HG03196 (cell line): ENCODE measurements around the gene MEF2B.
"Not testable (repeated sequence)": the region's sequence is repeated elsewhere in the genome, so short reads cannot be mapped to it uniquely, and the experiment has no call there.

Source experiments
- ATAC-seq: cut with Tn5 transposase; IDR thresholded peaks from one replicate; pipeline ENCODE4 v1.9.1; 2021; ENCODE audit not compliant: unreplicated experiment

Gene MEF2B

DNA sequence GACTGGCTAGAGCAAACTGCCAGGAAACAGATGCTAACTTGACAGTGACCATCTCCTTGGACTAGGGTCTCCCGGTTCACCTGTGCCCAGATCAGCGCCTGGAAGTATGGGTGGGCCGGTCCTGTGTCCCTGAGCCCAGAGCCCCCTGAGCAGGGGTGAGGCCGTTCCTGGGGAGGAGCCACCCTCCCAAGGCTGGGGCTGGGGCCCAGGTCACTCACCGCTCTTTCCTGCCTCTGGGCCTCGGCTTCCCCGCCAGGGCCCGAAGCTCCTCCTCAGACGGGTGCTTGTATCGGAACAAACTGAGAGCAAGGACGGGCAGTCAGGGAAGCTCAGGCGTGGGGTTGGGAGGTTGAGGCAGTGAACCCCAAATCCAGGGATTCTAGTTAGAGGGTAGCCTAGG, 37.2 kb downstream of the MEF2B start:
- no peak for ATAC-seq

DNA sequence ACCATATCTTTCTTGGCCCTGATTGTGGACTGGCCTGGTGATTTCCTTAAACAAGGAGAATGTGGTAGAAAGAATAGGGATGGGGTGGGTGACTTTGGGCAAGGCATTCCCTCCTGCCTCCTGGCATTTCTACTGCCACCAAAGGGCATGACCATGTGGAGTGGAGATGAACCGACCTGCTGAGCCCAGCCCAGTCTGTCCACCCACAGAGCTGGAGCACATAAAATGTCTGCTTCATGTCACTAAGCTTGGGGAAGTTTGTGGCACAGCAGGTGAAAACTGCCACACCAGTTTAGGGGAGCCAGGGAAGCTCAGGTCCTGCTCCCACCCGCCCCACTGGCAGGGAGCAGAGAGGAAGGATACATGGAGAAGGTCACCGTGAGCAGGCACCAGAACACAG, 38.1 kb downstream of the MEF2B start:
- ATAC-seq: no peak

DNA sequence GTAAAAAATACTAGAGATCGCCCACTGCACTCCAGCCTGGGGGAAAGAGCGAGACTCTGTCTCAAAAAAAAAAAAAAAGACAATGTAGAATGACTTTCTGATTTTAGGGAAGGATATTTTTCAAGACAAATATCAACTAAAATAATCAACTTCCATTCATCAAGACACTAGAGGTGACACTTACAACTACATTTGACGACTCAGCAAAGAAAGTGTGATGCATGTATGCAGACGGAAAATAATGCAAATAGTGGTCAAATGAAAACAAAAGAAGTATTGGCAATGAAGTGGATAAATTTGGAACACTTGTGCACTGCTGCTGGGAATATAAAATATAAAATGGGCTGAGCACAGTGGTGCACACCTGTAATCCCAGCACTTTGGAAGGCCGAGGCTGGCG, 44.0 kb downstream of the MEF2B start:
- no peak for ATAC-seq

DNA sequence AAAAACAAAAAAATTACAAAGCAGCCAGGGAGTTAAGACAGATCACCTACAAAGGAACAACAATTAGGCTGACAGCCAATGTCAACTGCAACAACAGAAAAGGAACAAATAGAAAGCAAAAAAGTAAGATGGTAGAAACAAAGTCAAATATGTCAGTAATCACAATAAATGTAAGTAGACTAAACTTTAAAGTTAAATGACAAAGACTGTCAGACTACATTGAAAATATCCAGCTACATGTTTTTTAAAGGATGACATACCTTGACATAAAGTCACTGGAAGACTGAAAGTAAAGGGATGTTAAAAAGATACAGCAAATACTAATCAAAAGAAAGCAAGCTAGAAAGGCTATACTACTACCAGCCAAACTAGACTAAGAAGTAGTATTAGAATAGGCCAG, 46.7 kb downstream of the MEF2B start:
- ATAC-seq: no peak

DNA sequence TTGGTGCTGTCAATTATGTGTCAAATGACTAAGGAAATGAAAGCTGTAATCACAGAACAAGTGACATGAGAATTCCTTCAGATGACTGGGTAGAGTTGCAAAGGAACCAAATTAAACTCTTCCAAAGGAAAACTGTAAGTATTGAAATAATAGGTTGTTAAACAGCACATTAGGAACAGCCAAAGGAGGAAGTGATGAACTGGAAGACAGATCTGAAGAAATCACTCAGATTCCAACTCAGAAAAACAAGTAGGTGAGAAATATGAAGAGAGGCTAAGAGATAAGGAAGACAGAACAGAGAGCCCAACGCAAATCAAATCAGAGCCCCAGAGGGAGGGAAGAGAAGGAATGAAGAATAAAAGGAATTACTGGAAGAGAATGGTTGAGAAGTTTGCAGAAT, 47.2 kb downstream of the MEF2B start:
- no peak for ATAC-seq

DNA sequence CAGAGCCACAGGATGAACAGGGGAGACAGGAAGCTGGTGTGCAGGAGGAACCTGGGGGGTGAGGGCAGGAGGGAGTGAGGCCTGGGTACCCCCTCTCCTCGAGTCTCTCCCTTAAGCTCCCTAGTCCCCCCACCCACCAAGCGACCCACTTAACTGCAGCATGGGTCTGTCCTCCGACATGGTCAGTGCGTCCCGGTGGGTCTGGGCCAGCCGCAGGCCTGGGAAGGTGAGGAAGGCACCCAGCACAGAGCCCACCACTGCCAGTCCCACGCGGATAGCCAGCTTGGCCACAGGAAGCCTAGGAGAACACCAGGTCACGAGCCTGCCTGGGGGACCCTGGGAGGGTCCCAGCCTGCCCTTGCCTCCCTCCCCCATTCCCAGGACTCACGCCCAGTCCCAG, 48.7 kb downstream of the MEF2B start:
- ATAC-seq: no peak

DNA sequence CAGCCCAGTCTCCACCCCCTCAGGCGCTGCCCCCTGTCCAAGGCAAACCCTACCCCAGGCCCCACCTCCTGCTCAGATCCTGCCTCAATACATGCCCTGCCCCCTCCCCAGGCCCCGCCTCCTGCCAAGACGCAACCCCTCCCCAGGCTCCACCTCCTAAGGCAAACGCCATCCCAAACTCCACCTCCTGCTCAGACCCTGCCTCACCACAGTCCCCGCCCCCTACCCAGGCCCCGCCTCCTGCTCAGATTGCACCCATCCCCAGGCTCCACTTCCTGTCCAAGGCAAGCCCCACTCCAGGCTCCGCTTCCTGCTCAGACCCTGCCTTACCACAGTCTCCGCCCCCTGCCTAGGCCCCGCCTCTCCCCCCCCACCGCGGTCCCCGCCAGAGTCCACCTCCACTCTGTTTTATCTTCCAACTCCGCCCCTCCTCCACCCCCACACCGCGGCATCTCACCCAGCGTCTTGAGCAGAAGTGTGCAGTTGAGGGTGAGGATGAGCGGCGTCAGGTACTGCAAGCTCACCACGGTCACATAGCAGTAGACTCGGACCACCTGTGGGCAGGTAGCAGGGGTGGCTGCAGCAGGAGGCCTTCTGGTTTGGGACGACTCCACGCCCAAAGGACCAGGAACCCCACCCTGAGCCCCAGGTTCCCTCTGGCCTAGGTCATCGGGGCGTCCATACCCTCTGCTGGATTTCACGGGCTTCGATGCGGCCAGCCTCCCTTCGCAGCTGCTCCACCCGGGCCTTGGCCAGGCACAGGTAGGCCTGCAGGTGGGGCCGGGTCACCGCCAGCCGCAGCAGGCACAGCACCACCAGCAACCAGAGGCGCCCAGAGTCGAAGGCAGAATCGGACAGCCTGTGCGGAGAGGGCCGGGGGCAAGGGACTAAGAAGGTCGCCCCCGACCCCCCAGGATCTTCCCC, 49.5 kb downstream of the MEF2B start:
- no peak for ATAC-seq

DNA sequence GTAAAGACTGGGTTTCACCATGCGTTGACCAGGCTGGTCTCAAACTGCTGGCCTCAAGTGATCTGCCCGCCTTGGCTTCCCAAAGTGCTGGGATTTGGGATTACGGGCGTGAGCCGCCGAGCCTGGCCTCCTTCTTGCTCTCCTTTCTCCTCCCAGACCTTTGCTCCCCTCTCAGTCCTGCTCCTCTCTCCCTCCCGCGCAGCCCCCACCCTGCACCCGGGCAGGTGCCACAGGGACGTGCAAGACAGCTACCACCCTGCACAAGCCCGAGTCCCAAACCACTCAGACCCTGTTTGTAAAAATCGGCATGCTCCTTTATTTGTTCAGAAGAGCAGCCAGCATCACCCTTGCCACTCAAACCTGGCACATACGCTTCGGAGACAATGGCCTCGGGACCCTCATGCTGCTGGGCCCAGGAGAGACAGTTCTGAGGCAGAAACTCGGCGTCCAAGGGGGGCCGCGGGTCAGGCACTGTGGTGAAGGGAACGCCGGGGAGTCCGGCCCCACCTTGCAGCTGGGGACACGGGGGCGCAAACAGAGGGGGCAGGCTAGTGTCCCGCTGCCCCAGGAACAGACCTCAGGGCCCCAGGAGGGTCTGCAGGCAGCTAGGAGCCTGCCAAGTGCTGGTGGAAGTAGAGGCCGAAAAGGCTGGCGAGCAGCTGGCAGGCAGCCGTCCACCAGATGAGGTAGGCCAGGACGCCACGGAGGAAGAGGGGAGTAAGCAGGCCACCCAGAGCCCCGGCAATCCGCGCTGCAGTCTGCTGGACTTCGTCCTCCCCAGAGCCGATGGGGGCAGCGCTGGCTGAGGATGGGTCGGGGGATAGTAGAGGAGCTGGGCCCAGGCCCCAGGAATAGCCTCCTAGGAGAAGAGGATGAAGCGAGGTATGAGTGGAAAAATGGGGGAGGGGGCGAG, 50.5 kb downstream of the MEF2B start:
- no peak for ATAC-seq

DNA sequence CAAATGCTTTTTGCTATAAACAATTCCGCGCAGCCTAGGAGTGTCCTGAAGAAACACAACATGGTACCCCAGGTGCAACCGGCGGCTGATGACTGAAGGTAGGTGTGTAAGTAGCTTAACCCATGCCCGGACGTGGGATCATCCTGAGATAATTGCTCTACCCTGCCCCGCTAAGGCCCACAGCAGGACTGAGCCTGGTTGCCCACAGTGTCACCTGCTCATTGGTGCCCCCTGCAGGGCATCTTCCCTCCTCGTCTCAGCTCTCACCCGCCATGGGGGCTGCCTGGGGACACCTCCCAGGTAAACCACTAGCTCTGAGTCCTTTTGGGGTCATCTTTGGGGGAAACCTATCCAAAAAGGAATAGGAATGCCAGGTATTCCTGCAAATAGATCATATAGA, 54.1 kb downstream of the MEF2B start:
- no peak for ATAC-seq

DNA sequence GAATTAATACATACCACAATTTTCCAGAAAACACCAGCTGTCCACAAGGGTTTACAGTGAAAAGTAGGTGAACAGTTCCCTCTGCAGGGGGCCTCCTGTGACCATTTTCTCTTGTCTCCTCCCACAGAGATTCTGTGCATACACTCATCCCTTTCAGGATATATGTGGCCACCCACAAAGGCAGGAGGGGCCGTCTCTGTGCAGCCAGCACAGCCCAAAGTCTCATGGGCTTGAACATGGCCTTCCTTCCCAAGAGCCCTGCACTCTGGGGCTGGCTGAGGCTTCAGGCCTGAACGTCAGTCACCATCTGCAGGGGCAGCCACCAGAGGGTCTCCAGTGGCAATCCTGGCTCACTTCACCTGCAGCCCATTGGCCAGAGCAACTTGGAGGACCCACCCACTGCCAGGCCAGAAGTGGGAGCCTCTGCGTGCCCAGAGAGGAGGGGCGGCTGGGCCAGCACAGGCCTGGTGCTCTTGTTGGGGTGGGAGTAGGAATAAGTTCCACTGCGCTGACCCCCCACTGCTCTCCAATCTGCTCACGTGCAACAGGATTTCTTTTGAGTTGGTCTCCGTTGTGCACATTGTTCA, 56.9 kb downstream of the MEF2B start:
- no peak for ATAC-seq

DNA sequence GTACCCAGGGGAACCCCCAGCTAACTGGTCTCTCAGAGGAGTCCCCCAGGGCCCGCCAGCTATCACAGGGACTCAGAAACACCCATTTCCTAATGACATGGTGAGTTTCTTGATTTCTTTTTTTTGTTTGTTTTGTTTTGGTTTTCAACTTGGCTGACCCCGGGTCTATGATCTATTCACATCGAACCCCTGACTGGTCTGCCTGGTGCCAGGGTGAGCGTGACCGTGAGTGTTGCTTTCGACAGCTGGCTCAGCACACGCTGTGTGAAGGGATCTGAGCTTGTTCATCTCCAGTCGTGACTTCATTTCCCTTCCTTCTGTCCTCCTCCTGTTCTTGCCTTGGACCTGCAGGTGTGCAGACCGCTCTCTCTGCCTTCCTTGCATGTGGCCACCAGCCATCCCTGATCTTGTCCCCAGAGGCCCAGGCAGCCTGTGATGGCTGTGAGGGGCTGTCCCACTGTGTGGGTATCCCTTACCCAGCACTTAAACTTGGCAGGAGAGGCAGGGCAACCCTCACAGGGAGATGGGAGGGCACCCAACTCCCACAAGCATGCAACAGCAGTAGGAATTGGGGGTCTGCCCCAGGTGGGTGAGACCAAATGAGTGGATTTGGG, 58.0 kb downstream of the MEF2B start:
- ATAC-seq: no peak

DNA sequence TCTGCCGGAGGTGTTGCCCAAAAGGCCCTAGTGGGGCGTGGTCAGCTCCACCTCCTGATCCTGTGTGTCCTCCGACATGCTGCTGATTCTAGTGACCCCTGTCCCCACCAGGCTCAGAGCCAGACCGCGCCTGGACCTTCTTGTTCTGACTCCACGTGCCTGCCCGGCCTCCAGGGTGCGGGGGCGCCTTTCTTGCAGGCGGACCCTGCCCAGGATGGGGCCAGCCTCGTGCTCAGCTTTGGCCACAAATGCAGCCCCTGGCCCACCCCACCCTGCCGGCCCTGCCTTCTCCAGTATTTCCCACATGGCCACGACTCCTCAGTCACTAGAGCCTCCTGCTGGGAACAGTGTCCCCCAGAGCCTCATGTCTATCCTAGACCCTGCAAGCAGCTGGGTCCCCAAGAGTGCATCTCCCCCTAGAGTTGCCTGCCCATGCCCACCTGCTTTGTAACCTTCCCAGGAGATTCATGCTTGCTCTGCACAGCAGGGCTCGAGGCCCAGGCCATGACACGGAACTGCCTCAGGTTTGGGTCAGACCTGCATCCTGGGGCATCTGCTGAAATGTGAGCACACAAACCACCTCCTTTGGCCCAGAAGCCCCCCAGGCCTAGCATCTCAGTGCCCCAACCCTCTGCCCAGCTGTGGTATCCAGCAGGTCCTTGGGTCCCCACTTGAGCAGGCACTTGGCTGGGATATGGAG, 58.8 kb downstream of the MEF2B start:
- no peak for ATAC-seq

DNA sequence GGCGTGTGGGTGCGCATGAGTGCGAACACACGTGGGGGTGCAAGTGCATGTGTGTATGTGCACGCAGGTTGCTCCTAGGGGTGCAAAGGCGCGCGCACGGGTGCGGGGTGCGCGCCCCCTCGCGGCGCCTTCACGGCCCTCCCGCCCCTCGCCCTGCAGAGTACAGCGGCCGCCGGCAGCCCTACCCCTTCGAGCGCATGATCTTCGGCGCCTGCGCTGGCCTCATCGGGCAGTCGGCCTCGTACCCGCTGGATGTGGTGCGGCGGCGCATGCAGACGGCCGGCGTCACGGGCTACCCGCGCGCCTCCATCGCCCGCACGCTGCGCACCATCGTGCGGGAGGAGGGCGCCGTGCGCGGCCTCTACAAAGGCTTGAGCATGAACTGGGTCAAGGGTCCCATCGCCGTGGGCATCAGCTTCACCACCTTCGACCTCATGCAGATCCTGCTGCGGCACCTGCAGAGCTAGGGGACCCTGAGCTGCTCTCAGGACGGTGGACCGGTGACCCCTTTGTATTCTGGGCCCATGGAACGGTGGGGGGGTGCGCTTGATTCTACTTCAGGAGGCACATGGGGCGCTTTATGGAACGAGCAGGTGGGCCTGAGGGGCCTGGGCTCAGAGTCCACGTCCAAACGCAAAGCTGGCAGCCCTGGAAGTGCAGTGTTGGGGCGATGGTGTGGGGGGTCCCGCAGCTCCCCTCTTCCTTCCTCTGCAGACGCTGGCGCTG, 59.5 kb downstream of the MEF2B start:
- no peak for ATAC-seq

DNA sequence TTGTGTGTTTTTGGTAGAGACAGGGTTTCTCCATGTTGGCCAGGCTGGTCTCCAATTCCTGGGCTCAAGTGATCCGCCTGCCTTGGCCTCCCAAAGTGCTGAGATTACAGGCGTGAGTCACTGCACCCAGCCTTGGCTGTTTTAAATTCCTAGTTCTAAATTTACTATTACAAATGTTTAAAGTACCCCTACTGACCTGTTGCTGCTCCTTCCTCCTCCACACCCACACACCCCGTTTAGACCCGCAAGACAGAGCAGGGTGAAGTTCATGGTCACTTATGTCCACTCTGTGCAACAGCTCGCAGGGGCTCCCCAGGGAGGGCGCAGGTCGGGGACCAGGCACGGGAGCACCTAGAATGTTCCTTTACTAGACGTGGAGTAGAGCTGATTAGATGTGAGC, 60.5 kb downstream of the MEF2B start:
- ATAC-seq: no peak

DNA sequence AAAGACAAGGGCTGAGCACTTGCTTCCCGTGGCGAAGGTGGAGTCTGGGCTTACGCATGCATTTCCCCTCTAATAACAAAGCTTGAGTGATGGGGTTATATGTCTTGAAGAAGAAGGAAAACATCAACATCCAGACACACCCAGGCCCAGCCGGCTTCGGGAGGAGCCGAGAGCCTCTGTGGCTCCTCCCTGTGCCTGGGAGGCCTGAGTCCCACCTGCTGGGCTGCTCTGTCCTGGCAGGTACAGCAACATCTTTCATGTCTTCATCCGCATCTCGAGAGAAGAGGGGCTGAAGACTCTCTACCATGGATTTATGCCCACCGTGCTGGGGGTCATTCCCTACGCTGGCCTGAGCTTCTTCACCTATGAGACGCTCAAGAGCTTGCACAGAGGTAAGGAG, 62.4 kb downstream of the MEF2B start:
- ATAC-seq: no peak

DNA sequence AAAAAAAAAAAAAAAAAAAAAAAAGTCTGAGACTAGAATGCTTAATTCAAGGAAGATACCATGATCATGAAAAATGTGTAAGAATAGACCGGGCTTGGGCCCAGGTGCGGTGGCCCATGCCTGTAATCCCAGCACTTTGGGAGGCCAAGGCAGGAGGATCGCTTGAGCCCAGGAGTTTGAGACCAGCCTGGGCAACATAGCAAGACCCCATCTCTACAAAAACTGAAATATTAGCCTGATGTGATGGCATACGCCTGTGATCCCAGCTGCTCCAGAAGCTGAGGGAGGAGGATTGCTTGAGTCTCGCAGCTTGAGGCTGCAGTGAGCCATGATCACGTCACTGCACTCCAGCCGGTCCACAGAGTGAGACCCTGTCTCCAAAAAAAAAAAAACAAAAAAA, 63.1 kb downstream of the MEF2B start:
- not testable (repeated sequence) for ATAC-seq

DNA sequence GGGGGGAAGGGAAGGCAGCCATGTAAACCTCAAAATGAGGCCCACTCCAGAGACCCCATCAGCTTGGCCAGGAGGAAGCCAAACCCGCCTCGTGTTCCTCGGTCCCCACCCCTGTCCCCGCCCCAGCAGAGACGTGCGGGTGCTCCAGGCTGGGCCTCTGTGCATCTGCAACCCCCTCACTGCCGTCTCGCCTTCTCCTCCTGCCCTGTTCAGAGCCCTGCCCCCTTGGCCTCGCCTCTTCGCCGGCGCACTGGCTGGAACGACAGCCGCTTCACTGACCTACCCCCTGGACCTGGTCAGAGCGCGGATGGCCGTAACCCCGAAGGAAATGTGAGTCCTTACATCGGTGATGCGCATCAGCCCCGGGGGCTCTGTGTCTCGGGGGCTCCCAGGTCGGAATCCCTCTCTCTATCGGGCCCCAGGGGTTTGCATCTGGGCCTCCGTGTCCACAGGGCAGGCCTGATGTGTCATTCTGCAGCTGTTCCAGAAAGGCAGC, 64.0 kb downstream of the MEF2B start:
- ATAC-seq: no peak

DNA sequence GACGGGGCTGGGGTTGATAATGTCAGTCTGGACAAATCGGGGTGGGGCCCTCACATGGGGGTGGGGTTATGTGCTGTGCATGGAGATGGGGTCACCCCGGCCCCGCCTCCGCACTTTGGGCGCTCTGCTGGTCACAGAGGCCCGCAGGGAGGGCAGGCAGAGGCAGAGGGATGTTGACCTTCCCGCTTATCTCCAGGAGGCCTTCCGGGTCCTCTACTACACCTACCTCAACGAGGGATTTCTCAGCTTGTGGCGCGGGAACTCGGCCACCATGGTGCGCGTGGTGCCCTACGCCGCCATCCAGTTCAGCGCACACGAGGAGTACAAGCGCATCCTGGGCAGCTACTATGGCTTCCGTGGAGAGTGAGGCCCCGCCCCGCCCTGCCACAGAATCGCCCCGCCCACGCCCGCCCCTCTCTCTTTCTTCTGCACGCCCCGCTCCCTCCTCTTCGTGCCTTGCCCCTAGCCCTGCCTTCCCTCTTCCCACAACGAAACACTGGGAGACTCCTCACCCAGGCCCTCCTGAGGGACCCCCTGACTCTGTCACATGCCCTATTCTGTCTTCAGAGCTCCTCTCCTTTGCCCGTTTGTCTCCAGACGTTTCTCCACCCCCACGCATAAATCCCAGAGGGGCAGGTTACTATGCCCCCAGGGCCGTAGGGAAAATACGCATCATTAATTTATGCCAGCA, 64.6 kb downstream of the MEF2B start:
- ATAC-seq: no peak

DNA sequence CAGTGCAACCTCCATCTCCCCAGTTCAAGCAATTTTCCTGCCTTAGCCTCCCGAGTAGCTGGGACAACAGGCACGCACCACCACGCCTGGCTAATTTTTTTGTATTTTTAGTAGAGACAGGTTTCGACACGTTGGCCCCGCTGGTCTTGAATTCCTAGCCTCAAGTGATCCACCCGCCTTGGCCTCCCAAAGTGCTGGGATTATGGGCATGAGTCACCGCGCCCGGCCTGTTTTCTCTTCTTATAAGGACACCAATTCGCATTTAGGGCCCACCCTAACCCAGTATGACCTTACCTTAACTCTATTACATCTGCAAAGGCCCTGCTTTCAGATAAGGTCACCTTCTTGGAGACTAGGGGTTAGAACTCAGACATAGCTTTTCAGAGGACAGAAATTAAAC, 66.9 kb downstream of the MEF2B start:
- ATAC-seq: no peak
